ENCODE results near the gene MYF6. TPM values are rescaled to one million over a fixed set of nuclear protein-coding genes. Genes with fewer than 3 reads are reported as not detected.

Gene MYF6
- total and polyA plus RNA-seq, 2 donors from 2014 or later, result not detected

DNA sequence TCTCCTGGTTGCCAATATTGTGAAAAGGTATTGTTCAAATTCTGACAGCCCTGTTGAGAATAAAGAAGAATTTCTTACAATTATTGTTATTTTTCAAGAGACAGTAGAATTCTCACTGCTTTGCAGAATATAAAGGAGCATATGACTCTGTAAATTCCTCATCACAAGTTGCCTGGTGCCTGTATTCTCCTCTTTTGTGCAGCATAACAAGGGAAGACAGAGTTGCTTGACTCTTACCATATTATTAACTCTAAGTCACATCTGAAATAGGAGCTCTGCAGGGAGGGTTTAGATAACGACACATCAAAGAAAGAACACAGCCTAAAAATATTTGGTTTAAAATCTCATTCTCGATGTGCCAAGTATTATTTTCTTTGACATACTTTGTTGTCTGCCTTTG is 40.4 kb downstream of the MYF6 start:
- DNase-seq (no peak), FAIRE-seq (no peak)
- Histone ChIP-seq H3K9ac (ENCODE audit: low read length in 3 of 3) (no peak overlapping the region), H3K4me3 (ENCODE audit: low read length in 3 of 3) (no peak overlapping the region), H3K4me1 (ENCODE audit: control insufficient read depth in 2 of 3, insufficient read depth in 2 of 3, low read depth in 1 of 3, low read length in 3 of 3) (no peaks in the 10 kb centered on the region), H3K27me3 (ENCODE audit: control insufficient read depth, insufficient read depth, low read length) (no peaks in the 10 kb centered on the region), H3K9me3 (ENCODE audit: control insufficient read depth in 2 of 3, insufficient read depth in 1 of 3, low read length in 3 of 3) (no peaks in the 10 kb centered on the region), H3K36me3 (ENCODE audit: control insufficient read depth in 2 of 3, insufficient read depth in 3 of 3, low read length in 3 of 3) (no peaks in the 10 kb centered on the region), H3K27ac (ENCODE audit: low read depth in 2 of 2, low read length in 2 of 2) (no peak overlapping the region)
- intact Hi-C loops (cut with DNase I), result no loop called here
- no peak for TF ChIP-seq CTCF (IDR thresholded peaks at IDR 0.05; ENCODE audit: borderline replicate concordance, extremely low read depth, insufficient read depth)

DNA sequence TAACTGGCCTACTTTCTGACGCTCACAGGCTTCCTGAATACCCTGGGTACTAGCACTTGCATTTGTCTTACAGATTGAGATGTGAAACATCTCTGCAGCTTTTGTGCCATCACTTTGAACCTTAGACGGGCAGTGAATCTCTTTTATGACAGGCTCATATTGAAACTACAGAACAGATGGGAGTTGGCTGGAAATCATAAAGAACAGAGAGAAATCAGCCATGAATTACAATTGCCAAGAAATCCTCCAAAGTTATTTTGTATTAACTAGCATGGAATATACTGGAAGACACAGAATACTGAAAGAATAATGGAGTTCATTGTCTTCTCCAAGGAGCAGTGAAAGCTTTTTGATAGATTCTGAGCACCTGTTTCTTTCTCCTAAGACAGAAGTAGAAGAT is 42.0 kb downstream of the MYF6 start:
- no peak for TF ChIP-seq CTCF (IDR thresholded peaks at IDR 0.05; ENCODE audit: borderline replicate concordance, extremely low read depth, insufficient read depth)
- DNase-seq, result no peak
- Histone ChIP-seq H3K9ac (ENCODE audit: low read length in 3 of 3) (no peak overlapping the region), H3K4me1 (ENCODE audit: control insufficient read depth in 2 of 3, insufficient read depth in 2 of 3, low read depth in 1 of 3, low read length in 3 of 3) (no peaks in the 10 kb centered on the region), H3K27ac (ENCODE audit: low read depth in 2 of 2, low read length in 2 of 2) (no peak overlapping the region), H3K27me3 (ENCODE audit: control insufficient read depth, insufficient read depth, low read length) (no peaks in the 10 kb centered on the region), H3K4me3 (ENCODE audit: low read length in 3 of 3) (no peak overlapping the region), H3K36me3 (ENCODE audit: control insufficient read depth in 2 of 3, insufficient read depth in 3 of 3, low read length in 3 of 3) (no peaks in the 10 kb centered on the region), H3K9me3 (ENCODE audit: control insufficient read depth in 2 of 3, insufficient read depth in 1 of 3, low read length in 3 of 3) (no peaks in the 10 kb centered on the region)
- no peak for FAIRE-seq
- intact Hi-C loops (cut with DNase I), result no loop called here

DNA sequence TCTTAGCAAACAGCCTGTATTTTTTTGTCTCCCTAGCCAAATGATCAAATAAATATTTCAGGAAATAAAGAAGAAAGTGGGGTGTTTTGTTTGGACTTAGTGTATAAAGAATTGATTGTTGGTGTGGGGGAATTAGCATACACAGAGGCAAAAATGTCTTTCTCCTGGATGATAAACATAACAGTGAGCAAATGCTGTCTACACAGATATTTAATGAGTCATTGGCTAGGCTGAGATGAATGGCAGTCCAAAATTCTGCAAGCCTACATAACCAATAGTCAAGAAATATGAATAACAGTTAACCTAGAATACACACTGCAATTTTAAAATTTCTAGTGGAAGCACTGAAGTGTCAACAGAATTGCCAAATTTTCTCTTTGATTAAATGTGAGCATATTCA is 45.0 kb downstream of the MYF6 start:
- intact Hi-C loops (cut with DNase I), result no loop called here
- Histone ChIP-seq H3K4me1 (ENCODE audit: control insufficient read depth in 2 of 3, insufficient read depth in 2 of 3, low read depth in 1 of 3, low read length in 3 of 3) (no peaks in the 10 kb centered on the region), H3K27ac (ENCODE audit: low read depth in 2 of 2, low read length in 2 of 2) (no peak overlapping the region), H3K27me3 (ENCODE audit: control insufficient read depth, insufficient read depth, low read length) (no peaks in the 10 kb centered on the region), H3K9me3 (ENCODE audit: control insufficient read depth in 2 of 3, insufficient read depth in 1 of 3, low read length in 3 of 3) (no peaks in the 10 kb centered on the region), H3K36me3 (ENCODE audit: control insufficient read depth in 2 of 3, insufficient read depth in 3 of 3, low read length in 3 of 3) (no peaks in the 10 kb centered on the region), H3K9ac (ENCODE audit: low read length in 3 of 3) (no peak overlapping the region), H3K4me3 (ENCODE audit: low read length in 3 of 3) (no peak overlapping the region)
- no peak for DNase-seq
- no peak for TF ChIP-seq CTCF (IDR thresholded peaks at IDR 0.05; ENCODE audit: borderline replicate concordance, extremely low read depth, insufficient read depth)
- no peak for FAIRE-seq

- Histone ChIP-seq H3K9me3 (ENCODE audit: control insufficient read depth in 2 of 3, insufficient read depth in 1 of 3, low read length in 3 of 3) (no peaks in the 10 kb centered on the region), H3K4me3 (ENCODE audit: low read length in 3 of 3) (no peak overlapping the region), H3K27ac (ENCODE audit: low read depth in 2 of 2, low read length in 2 of 2) (no peak overlapping the region), H3K36me3 (ENCODE audit: control insufficient read depth in 2 of 3, insufficient read depth in 3 of 3, low read length in 3 of 3) (no peaks in the 10 kb centered on the region), H3K9ac (ENCODE audit: low read length in 3 of 3) (no peak overlapping the region), H3K4me1 (ENCODE audit: control insufficient read depth in 2 of 3, insufficient read depth in 2 of 3, low read depth in 1 of 3, low read length in 3 of 3) (no peaks in the 10 kb centered on the region), H3K27me3 (ENCODE audit: control insufficient read depth, insufficient read depth, low read length) (no peaks in the 10 kb centered on the region)
- DNase-seq, result no peak
- no peak for FAIRE-seq
- TF ChIP-seq CTCF (IDR thresholded peaks at IDR 0.05; ENCODE audit: borderline replicate concordance, extremely low read depth, insufficient read depth), result no peak
- intact Hi-C loops (cut with DNase I), result no loop called here
Observed at GRCh38 chr12:80754274-80754673, 46.8 kb downstream of the MYF6 start.
